ENCODE measurements around the gene PITHD1.
"Not testable (repeated sequence)": the region's sequence is repeated elsewhere in the genome, so short reads cannot be mapped to it uniquely, and the experiment has no call there.

PITHD1 gene

DNA sequence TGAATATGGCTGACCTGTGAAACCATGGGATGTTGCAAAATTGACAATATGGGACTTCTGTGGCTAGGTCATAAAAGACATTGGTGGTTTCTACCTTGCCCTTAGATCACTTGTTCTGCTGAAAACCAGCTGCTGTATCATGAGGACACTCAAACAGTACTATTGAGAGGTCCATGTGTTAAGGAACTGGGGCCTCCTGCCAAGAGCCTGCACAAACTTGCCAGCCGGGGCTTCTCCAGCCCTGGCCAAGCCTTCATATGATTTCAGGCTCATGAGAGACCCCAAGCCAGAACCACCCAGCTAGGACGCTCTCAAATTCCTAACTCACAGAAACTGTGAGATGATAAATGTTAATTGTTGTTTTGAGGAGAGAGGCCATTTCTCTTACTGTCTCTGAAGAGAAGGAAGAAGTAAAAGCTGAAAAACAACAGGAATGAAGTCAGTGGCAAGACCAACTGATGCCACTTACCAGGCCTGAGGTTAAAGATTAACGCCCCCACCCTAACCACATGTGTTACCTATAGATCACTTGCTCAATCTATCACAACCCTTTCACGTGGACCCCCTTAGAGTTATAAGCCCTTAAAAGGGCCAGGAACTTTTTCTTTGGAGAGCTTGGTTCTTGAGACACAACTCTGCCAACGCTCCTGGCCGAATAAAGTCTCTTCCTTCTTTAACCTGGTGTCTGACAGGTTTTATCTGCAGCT is 3.9 kb upstream of the PITHD1 start:
- DNase-seq = no peak

DNA sequence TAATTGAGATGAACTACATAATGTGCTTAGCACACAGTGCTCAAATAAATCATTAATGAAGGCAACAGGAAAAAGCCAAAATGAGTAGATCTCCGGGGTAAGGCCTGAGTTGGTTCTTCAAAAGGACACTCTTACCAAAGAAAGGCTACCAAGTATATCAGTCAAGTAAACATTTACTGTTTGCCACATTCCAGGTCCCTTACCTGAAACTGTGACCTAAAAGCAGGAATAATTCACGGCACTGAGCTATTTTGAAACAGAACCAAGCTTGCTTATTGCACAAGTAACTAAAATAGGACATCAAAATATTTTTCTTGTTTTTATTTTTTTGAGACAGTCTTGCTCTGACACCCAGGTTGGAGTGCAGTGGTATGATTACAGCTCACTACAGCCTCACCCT is 2.0 kb upstream of the PITHD1 start:
- DNase-seq = no peak

DNA sequence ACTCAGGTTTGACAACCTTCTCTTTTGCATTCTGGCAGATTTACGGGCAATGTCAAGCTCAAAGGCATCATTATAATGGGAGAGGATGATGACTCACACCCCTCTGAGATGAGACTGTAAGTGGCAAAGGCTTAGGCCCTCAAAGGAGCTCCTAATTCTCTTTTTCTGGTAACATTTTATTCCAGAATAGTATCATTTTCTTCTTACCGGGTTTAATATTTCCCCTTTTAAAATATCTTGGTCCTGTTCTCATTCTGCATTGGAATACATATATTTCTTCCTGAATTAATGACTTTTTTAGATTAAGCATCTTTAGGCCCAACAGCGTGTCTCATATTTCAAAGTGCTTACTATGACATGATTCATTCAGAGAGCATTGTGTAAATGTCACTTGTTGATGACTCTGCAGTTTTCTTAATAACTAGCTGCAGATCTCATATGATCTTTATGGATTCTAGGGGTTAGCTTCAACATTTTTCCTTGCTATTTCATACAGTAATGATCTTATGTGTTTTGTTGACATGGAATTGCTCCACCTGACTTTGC is 1.7 kb downstream of the PITHD1 start:
- DNase-seq = no peak

DNA sequence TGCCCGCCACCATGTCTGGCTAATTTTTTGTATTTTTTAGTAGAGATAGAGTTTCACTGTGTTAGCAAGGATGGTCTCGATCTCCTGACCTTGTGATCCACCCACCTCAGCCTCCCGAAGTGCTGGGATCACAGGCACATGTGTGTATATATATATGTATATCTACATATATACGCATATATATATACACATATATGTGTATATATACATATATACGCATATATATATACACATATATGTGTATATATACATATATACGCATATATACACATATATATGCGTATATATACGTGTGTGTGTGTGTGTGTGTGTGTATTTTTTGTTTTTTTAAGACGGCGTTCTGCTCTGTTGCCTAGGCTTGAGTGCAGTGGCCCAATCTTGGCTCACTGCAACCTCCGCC is 4.9 kb downstream of the PITHD1 start:
- DNase-seq = not testable (repeated sequence)

DNA sequence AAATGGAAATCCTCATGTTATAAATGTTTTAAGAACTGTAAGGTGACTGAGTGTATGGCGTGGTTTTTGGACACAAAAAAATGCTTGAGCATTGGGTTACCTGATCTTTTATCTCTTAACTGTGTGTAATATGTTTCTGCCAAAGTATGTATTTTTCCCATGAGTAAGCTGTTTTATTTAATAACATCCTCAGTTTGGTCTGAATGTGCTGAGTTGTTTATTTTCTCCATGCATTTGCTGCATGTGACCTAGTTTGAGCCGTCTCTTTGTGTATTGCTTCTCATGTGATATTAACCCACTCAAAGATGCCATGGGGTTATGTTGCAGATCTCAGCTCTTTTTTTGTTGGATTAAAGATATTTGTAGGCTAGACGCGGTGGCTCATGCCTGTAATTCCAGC is 6.6 kb downstream of the PITHD1 start:
- no peak for DNase-seq

DNA sequence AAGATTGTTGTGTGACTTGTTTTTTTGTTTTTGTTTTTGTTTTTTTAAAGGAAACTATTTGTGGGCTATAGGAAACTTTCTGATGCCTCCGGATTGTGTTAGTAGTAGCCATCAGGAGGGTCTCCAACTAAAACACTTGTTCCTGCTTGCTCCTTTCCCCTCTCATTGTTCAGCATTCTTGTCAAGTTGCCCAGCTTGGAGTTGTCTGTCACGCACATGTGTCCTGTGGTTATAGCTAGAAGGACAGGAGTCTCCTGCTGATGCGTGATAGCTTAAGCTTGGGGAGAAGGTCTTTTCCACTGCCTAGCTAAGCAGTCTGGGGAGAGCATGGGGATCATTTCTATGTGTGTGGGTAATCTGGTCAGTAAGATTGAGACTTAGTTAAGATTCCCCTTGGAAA is 9.5 kb downstream of the PITHD1 start:
- no peak for DNase-seq

DNA sequence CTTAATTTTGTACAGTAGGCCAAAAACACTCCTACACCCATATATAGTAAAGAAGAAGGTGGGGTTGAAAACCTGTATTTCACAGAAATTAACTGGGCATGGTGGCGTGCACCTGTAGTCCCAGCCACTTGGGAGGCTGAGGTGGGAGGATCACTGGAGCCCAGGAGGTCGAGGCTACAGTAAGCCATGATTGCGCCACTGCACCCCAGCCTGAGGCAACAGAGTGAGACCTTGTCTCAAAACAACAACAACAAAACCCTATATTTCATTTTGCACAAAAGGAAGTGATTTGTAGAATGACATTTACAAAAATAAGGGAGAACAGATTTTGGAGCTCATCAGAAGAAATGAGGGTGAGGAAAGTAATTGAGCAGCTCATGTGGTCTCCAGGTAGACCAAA is 10.5 kb downstream of the PITHD1 start:
- DNase-seq = no peak

DNA sequence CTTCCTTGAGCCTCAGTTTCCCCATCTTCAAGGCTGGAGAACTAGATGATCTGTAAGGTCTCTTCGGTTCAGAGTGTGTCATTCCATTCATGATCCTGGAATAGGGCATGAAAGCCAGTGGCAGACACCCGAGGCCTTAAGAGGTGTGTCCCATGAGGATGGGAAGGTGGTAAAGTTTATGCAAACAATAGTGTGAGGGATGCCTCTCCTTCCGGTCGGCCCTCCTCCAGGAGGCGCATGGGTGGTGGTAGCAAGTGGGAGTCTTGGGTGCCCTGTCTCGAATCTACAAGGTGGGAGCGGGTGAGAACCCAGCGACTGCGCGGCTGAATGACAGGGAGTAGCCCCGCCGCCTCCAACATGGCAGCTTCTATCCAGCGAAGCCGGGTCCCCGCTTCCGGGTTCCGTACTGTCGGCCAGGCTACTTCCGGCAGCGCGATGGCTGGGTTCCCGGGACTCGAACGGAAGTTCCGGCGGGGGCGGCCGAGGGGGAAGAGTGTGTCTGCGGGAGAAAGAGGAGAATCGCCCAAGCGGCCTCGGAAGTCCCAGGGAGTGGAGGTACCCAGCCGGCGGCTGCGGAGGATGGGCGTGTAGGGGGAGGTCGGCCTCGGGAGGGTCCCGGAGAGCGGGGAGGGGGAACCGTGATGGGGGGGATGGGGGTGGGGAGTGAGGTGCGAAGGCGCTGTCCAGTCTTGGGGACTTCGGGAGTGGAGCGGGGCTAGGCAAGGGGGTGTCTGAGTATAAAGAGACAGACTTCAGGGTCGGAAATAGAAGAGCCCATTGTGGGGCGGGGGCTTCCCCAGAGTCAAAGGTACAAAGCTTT is 12.7 kb downstream of the PITHD1 start, which contains the start of gene LYPLA2:
Gene LYPLA2, plus strand, starts transcription at position 450 of the 820 bp plus-strand sequence. CDS start 1,538 bp downstream, outside the sequence.
- peak; percentile 82 to 88 for DNase-seq

DNA sequence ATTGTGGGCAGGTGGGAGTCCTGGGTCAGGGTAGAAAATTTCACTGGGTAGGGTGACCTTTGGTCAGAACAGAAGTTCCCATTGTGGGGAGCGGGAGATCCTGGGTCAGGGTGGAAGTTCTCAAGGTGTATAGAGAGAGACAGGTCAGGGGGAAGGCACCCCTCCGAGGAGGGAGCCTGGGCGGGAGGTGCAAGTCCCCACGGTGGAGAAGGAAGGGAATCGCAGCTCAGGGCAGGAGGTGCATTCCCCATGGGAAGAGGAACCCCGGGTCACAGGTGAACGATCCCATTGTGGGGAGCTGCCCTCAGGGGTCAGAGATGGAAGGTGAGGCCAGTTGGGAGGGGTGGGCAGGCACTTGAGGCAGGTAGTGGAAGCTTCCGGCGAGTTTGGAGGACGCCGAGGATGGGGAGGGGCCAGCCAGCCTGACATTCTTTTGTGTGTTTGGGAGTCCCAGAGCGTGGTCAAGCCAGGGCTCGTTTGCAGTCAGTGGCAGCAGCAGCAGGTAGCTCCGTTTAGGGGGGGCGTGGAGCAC is 13.4 kb downstream of the PITHD1 start:
- DNase-seq = peak in 1 of 2 donors; percentile 34

DNA sequence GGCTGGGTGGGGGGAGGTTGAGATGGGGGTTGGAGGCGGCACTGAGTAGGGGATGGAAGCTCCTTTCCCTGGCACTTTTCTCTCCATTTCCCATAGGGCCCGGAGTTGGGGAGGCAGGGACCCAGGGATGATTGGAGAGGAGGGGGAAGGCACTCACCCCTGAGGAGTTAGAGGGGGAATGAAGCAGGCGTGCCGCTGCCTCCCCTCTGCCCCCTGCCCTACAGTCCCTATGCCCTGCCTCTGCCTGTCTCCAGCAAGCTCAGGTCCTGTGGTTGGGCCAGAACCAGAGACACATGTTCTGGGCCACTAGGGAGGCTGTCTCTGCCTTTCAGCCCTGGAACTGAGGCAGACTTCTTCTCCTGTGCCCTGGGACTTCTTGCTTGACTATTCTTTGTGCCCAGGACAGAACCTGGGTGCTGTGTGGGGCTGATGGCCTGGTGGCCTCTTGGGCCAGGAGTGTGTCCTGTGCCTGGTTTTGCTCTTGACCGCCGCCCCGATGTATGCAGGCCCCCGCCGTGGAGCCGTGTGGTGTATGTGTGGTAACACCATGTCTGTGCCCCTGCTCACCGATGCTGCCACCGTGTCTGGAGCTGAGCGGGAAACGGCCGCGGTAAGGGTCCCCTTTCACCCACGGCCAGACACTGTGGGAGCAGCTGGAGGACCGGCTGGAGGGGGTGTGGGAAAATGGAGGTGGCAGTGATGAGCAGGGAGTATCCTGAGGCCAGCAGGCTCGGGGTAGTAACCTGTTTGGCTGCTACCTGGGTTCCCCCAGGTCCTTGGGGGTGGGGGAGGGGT is 14.1 kb downstream of the PITHD1 start:
- no peak for DNase-seq

DNA sequence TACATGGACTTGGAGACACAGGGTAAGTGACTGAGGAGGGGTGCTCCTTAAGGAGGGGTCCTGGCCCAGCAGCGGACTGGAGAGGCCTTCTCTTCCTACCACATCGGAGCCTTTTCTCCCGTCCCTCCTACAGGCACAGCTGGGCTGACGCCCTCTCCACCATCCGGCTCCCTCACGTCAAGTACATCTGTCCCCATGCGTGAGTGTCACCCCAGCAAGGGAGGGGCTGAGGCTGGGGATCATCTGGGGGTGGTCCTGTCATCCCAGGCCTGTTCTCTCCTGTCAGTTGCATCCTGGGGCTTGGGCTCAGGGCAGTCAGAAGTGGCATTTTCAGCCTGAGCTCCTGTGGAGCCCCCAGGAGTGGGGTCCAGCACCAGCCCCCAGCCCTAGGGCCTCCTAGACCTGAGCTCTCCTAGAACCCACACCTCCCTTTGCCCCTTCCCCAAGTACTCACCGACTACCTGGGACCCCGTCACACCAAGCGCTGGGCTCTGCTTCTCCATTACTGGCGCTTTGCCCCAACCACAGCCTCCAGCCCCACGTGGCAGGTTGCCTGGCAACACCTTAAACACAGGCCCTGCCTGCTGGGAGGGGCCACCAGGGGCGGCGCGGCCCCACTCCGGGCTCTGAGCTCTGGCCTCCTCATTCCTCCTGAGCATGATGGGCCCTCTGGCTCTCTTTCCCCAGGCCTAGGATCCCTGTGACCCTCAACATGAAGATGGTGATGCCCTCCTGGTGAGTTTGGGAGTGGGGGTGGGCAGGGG is 15.0 kb downstream of the PITHD1 start:
- DNase-seq = peak in 1 of 2 donors; percentile 44

DNA sequence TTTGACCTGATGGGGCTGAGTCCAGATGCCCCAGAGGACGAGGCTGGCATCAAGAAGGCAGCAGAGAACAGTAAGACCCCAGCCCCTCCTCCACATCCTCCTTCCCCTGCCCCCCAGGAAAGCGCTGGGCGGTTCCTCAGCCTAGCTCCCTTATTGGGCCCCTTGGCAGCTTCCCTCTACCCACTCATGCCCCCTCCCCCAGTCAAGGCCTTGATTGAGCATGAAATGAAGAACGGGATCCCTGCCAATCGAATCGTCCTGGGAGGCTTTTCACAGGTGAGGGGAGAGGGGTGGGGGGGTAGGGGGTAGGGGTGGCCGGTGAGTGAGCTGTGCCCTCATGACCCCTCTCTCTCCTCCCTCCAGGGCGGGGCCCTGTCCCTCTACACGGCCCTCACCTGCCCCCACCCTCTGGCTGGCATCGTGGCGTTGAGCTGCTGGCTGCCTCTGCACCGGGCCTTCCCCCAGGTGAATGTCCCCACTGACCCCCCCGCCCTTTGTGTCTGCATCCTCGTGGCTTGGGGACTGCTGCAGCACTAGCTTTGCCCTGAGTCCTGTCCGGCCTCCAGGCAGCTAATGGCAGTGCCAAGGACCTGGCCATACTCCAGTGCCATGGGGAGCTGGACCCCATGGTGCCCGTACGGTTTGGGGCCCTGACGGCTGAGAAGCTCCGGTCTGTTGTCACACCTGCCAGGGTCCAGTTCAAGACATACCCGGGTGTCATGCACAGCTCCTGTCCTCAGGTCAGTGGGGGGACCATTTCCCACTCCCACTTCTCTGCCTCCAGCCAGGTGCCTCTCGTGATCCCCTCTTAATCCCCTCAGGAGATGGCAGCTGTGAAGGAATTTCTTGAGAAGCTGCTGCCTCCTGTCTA is 15.9 kb downstream of the PITHD1 start:
- no peak for DNase-seq

DNA sequence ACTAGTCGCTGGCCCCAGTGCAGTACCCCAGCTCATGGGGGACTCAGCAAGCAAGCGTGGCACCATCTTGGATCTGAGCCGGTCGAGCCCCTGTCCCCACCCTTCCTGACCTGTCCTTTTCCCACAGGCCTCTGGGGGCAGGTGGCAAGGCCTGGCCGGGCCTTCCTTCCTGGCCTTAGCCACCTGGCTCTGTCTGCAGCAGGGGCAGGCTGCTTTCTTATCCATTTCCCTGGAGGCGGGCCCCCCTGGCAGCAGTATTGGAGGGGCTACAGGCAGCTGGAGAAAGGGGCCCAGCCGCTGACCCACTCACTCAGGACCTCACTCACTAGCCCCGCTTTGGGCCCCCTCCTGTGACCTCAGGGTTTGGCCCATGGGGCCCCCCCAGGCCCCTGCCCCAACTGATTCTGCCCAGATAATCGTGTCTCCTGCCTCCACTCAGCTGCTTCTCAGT is 16.5 kb downstream of the PITHD1 start:
- DNase-seq = not testable (repeated sequence)

DNA sequence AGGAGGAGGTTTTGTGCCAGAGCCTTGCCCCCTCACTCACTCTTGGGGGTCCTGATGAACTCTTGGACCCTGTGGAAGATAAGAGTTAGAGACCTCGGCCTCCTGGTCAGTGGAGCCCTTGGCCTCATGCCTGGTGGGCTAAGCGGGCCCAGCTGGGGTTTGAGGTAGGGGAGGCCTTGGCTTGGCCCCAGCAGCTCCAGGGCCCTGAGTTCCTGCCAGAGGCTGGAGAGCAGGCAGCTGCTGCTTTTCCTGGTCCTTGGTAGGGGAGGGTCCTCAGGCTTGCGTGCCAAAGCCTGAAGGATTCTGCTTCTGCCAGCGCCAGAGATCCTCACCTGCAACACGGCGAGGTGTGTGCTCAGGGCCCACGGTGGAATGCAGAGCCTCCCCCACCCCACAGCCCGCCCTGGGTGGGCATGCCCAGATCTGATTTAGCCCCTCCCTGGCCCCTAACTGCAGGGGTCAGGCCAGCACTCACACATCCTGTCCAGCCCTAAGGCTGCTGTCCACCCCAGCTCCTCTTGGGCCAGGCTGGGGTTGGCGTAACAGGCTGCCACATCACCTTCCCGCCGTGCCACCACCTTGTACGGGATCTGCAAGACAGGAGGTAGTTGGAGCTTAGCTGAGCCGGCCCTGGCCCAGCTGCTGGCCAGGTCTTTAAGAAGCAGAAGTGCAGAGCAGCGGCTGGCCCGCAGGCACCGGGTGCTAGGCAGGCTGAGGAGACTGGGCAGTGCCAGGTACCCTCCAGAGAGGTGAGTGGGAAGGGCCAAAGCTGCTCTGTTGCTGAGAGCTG is 17.7 kb downstream of the PITHD1 start:
- DNase-seq = no peak

DNA sequence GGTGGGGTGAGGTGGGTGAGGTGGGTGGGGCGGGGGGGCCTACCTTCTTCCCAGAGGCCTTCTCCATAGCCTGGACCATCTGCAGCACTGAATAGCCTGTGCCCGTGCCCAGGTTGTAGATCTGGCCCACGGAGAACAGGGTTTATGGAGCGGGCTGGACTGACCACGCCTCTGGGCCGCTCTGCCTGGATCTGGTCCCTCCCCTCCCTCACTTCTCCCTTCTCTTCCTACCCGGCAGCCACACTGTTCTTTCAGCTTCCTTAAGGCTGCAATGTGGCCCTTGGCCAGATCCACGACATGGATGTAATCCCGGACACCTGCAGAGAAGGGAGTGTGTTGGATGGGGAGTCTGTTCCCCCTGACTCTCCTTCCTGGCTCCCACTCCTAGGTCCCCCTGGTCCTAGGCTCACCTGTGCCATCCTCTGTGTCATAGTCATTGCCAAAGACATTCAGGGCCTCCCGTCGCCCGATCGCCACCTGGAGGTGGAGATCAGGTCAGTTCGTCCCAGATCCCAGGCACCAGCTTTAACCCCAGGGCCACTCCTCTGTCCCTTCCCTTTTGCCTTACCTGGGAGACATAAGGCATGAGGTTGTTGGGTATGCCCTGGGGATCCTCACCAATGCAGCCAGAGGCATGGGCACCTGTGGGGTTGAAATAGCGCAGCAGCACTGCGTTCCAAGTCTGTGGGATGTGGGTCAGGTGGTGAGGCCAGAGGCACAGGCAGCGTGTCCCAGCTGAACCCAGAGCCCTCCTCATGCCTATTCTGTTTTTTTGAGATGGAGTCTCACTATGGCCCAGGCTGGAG is 18.5 kb downstream of the PITHD1 start:
- no peak for DNase-seq

DNA sequence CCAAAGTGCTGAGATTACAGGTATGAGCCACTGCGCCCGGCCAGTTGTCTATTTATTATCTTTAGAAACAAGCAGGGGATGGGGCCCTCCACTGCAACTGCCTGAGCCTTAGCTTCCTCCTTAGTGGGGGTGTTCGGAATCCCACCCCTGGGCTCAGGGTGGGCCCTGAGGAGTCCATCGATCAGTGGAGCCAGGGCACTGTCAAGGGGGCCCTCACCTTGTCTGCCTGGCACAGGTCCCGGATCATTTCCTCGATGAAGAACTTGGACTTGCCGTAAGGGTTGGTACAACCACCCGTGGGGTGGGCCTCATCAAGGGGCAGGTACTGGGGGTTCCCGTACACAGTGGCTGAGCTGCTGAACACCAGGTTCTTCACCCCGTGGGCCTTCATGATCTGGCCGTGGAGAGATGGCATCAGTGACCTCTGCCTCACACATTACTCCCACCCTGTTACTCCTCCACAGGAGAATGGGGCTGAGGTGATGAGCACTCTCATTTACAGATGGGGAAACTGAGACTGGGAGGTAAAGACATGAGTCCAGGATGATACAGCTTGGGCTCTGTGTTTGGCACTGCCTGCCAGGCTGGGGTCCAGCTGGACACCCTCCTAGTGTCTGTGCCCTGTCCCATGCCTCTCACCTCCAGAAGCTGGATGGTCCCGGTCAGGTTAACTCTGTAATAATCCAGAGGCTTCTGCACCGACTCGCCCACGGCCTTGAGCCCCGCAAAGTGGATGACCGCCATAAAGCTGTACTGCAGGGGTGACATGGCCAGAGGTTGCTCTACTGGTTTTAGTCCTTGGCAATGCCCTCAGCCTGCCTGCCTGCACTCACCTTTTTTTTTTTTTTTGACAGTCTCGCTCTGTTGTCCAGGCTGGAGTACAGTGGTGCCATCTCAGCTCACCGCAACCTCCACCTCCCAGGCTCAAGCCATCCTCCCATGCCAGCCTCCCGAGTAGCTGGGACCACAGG is 19.5 kb downstream of the PITHD1 start:
- no peak for DNase-seq

DNA sequence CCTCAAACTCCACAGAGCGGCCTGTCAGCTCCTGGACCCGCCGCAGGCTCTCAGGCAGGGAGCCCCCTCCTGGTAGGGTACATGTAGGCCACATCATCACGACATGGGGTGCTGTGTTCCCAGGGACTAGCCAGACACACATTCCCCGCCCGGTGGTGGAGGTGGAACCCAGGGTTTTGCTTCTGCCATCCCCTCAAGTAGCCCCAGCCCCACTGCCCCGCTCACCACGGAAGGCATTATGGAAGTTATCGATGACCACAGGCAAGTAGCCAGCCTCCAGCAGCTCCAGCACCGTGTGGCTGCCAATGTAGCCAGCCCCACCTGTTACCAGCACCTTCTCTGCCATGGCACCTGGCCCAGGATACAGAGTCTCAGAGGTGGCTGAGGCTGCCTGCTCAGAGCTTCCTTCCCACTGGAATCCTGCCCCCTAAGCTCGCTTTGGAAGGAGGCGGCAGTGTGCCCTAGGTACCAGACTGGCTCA is 20.5 kb downstream of the PITHD1 start:
- no peak for DNase-seq

DNA sequence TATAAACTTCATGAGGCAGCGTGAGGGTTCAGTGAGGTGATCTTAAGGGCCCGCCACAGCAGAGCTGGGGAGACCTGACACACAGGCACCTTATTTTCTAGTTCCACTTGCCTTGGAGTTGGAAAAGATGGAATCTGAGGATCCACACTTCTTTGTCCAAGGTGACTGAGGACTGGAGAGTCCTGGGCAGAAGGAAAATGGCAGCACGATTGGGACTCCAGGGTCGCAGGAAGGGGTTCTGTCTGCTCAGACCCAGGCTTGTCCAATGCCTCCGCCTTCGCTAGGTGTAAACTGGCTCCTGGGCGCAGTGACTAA is 21.0 kb downstream of the PITHD1 start:
- no peak for DNase-seq
